ENCODE results near the gene SAP25.

Gene SAP25

DNA sequence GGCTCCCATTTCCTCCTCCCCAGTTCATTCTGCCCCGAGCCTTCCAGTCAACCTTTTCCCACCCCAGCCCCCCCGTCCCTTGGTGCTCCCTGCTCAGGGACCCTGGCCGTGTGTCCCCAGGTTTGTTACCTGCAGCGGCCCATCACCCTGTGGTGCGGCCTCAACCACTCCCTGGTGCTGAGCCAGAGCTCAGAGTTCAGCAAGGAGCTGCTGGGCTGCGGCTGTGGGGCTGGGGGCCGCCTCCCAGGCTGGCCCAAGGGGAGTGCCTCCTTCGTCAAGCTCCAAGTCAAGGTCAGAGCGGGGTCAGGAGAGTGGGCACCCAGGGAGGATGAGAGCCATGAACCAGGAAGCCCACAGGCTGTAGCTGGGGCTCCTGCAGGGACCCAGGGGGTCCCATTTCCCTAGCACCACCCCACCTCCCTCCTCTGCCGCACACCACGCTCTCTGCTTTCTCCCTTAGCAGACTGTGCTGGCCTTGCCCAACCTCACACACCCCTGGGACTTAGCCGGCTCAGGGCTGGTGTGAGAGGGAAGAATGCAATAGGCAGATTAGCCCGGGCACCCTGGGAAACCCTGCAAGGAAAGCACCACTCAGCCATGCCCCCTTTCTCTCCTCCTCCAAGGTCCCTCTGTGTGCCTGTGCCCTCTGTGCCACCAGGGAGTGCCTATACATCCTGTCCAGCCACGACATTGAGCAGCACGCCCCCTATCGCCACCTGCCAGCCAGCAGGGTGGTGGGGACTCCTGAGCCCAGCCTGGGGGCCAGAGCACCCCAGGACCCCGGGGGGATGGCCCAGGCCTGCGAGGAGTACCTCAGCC lies 26.4 kb upstream of the SAP25 start:
- TF ChIP-seq NFRKB (IDR thresholded peaks at IDR 0.05) (no peak), ELF4 (IDR thresholded peaks at IDR 0.05) (no peak), TARDBP (IDR thresholded peaks at IDR 0.05) (no peak)
- POLR2A ChIA-PET, result interaction anchor here (1.0 kb wide), 1 partner anchor 14 kb away, joined by 8 read pairs; the partner anchor contains the start of genes FBXO24 and LRCH4
- CTCF ChIA-PET, result no interaction called here
- no peak for DNase-seq (ENCODE audit: extremely low spot score)

DNA sequence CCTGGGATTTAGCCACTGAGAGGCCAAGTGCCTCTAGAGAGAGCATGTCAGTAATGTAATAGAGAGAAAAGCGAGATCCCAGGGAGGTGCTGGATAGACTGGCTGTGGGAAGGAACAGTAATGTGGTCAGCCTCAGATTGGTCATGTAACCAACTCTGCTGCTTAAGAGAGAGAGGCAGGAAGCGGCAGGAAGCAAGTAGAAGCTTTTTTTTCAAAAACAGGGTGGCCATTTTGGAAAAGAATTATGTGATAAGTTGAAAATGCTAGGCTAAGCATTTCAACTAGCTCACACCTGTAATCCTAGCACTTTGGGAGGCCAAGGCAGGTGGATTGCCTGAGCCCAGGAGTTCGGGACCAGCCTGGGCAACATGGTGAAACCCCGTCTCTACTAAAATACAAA lies 24.7 kb upstream of the SAP25 start:
- TF ChIP-seq SUZ12 (IDR thresholded peaks at IDR 0.05) (no peak), TARDBP (IDR thresholded peaks at IDR 0.05) (no peak), HDGF (IDR thresholded peaks at IDR 0.05; ENCODE audit: borderline replicate concordance) (no peak), ZNF384 (IDR thresholded peaks at IDR 0.05) (no peak), FOXA1 (IDR thresholded peaks at IDR 0.05) (no peak), FOXK2 (IDR thresholded peaks at IDR 0.05) (no peak), L3MBTL2 (conservative IDR thresholded peaks at IDR 0.05) (no peak), SP1 (IDR thresholded peaks at IDR 0.05) (no peak), ARNT (IDR thresholded peaks at IDR 0.05) (no peak), BHLHE40 (IDR thresholded peaks at IDR 0.05; ENCODE audit: borderline replicate concordance) (no peak), ELF4 (IDR thresholded peaks at IDR 0.05) (no peak), NFRKB (IDR thresholded peaks at IDR 0.05) (no peak), LEF1 (IDR thresholded peaks at IDR 0.05; ENCODE audit: borderline replicate concordance) (no peak), FOXM1 (IDR thresholded peaks at IDR 0.05; ENCODE audit: borderline replicate concordance) (no peak), CTBP1 (IDR thresholded peaks at IDR 0.05; ENCODE audit: borderline replicate concordance) (no peak)
- TF ChIP-seq, protein P1, sequence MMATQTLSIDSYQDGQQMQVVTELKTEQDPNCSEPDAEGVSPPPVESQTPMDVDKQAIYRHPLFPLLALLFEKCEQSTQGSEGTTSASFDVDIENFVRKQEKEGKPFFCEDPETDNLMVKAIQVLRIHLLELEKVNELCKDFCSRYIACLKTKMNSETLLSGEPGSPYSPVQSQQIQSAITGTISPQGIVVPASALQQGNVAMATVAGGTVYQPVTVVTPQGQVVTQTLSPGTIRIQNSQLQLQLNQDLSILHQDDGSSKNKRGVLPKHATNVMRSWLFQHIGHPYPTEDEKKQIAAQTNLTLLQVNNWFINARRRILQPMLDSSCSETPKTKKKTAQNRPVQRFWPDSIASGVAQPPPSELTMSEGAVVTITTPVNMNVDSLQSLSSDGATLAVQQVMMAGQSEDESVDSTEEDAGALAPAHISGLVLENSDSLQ (IDR thresholded peaks at IDR 0.05), result no peak
- no peak for DNase-seq (ENCODE audit: extremely low spot score)
- CTCF ChIA-PET, result no interaction called here
- POLR2A ChIA-PET, result interaction anchor here (2.4 kb wide), 1 partner anchor 12 kb away, joined by 6 read pairs; the partner anchor contains the start of gene FBXO24

GRCh38 chr7:100595188-100595587 lies 21.5 kb upstream of the SAP25 start:
- TF ChIP-seq ELF4 (IDR thresholded peaks at IDR 0.05) (no peak), BHLHE40 (IDR thresholded peaks at IDR 0.05; ENCODE audit: borderline replicate concordance) (no peak), FOXA1 (IDR thresholded peaks at IDR 0.05) (no peak), L3MBTL2 (conservative IDR thresholded peaks at IDR 0.05) (no peak), TARDBP (IDR thresholded peaks at IDR 0.05) (no peak), SUZ12 (IDR thresholded peaks at IDR 0.05) (no peak), ZNF384 (IDR thresholded peaks at IDR 0.05) (no peak), CTBP1 (IDR thresholded peaks at IDR 0.05; ENCODE audit: borderline replicate concordance) (no peak), LEF1 (IDR thresholded peaks at IDR 0.05; ENCODE audit: borderline replicate concordance) (no peak), HDGF (IDR thresholded peaks at IDR 0.05; ENCODE audit: borderline replicate concordance) (no peak), NFRKB (IDR thresholded peaks at IDR 0.05) (no peak), FOXM1 (IDR thresholded peaks at IDR 0.05; ENCODE audit: borderline replicate concordance) (no peak), SP1 (IDR thresholded peaks at IDR 0.05) (no peak), ARNT (IDR thresholded peaks at IDR 0.05) (no peak), FOXK2 (IDR thresholded peaks at IDR 0.05) (no peak)
- TF ChIP-seq, protein P1 (IDR thresholded peaks at IDR 0.05), result no peak
- no peak for DNase-seq (ENCODE audit: extremely low spot score)
- ChIA-PET CTCF (no interaction called here), POLR2A (interaction anchor here (1.3 kb wide), 1 partner anchor 9 kb away, joined by 9 read pairs; the partner anchor contains the start of genes FBXO24 and LRCH4)

- POLR2A ChIA-PET, result interaction anchor here (2.1 kb wide), 1 partner anchor 12 kb away, joined by 9 read pairs; no protein-coding TSS in a partner anchor
- no peak for DNase-seq (ENCODE audit: extremely low spot score)
- CTCF ChIA-PET, result no interaction called here
- no peak for TF ChIP-seq TARDBP (IDR thresholded peaks at IDR 0.05)
- TF ChIP-seq SP1 (IDR thresholded peaks at IDR 0.05), result no peak
- no peak for TF ChIP-seq ARNT (IDR thresholded peaks at IDR 0.05)
- TF ChIP-seq BHLHE40 (IDR thresholded peaks at IDR 0.05; ENCODE audit: borderline replicate concordance), result no peak
- no peak for TF ChIP-seq L3MBTL2 (conservative IDR thresholded peaks at IDR 0.05)
- TF ChIP-seq ELF4 (IDR thresholded peaks at IDR 0.05), result no peak
- no peak for TF ChIP-seq HDGF (IDR thresholded peaks at IDR 0.05; ENCODE audit: borderline replicate concordance)
Measured at GRCh38 chr7:100591596-100591995, 17.9 kb upstream of the SAP25 start.

DNA sequence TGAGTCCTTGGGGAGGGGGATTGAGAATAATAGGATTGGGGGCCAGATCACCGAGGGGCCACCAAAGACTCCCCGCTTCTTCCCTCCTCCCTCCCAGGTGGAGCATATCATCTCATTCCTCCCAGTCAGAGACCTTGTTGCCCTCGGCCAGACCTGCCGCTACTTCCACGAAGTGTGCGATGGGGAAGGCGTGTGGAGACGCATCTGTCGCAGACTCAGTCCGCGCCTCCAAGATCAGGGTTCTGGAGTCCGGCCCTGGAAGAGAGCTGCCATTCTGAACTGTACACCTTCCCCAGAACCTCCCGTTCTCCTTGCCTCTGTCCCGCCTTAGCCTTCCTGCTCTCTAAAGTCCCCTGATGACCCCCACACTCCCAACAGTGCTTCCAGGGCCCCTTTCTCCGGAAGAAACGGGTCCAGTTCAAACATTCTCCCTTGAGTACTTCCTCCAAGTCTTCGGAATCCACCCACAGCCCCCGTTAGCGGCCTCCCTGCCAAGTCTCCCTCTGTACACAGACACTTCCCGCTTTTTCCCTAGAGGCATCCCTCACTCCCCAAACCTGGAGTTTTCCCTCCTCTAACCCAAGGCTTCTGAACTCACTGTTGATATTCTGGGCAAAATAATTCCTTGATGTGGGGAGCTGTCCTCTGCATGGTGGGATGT lies 16.5 kb upstream of the SAP25 start:
- no peak for DNase-seq (ENCODE audit: extremely low spot score)
- no peak for TF ChIP-seq TARDBP (IDR thresholded peaks at IDR 0.05)
- TF ChIP-seq FOXM1 (IDR thresholded peaks at IDR 0.05; ENCODE audit: borderline replicate concordance), result no peak
- TF ChIP-seq SP1 (IDR thresholded peaks at IDR 0.05), result no peak
- no peak for TF ChIP-seq SUZ12 (IDR thresholded peaks at IDR 0.05)
- no peak for TF ChIP-seq NFRKB (IDR thresholded peaks at IDR 0.05)
- TF ChIP-seq ARNT (IDR thresholded peaks at IDR 0.05), result no peak
- TF ChIP-seq FOXA1 (IDR thresholded peaks at IDR 0.05), result no peak
- CTCF ChIA-PET, result interaction anchor here (1.0 kb wide), 1 partner anchor 102 kb away, joined by 3 read pairs; no protein-coding TSS in a partner anchor
- POLR2A ChIA-PET, result interaction anchor here (1.7 to 2.1 kb wide), 2 partner anchors 13 to 161 kb away, joined by 3 to 9 read pairs; partner anchors contain the start of gene ZCWPW1

DNA sequence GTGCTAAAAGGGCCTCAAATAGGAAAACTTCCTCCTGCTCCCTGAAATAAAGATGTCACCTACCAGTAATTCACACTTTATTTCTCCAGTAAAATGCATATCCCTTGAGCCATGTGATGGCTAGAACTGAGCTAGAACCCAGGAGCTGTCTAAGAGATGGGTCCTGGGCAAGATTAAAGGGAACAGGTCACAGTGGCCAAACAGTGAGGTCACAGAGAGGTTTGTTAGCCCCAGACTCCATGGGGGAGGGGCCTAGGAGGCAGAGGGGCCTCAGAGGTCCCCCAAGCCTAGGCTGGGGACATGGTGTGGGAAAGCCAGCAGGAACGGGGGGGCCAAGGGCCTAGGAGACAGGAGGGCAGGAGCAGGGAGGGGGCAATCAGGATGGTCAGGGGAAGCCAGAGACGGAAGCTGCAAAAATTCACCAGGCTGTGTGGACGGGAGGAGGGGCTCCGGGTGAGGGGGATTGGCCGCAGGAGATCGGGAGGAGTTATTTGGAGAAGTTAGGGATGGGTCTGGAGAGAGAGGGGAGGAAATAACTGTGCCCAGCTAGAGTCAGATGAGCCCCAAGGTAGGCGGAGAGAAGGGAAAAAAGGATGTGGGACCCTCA lies 15.7 kb upstream of the SAP25 start:
- DNase-seq (ENCODE audit: extremely low spot score), result no peak
- ChIA-PET POLR2A (interaction anchor here (1.1 to 2.1 kb wide), 6 partner anchors 13 to 160 kb away, joined by 3 to 9 read pairs (median 6); partner anchors contain the start of genes MOSPD3, TSC22D4 and ZCWPW1), CTCF (interaction anchor here (0.7 to 1.2 kb wide), 5 partner anchors 8 to 140 kb away, joined by 3 to 6 read pairs (median 3); no protein-coding TSS in a partner anchor)
- TF ChIP-seq FOXK2 (IDR thresholded peaks at IDR 0.05) (no peak), ZNF384 (IDR thresholded peaks at IDR 0.05) (no peak), SUZ12 (IDR thresholded peaks at IDR 0.05) (no peak), HDGF (IDR thresholded peaks at IDR 0.05; ENCODE audit: borderline replicate concordance) (no peak), BHLHE40 (IDR thresholded peaks at IDR 0.05; ENCODE audit: borderline replicate concordance) (no peak), ELF4 (IDR thresholded peaks at IDR 0.05) (no peak), ARNT (IDR thresholded peaks at IDR 0.05) (no peak), TARDBP (IDR thresholded peaks at IDR 0.05) (no peak), LEF1 (IDR thresholded peaks at IDR 0.05; ENCODE audit: borderline replicate concordance) (no peak), CTBP1 (IDR thresholded peaks at IDR 0.05; ENCODE audit: borderline replicate concordance) (no peak)
- TF ChIP-seq, protein P1 (IDR thresholded peaks at IDR 0.05), result no peak

Data from HEK293T (cell line).